Measurements from ENCODE around the gene CAMK2B.

The CAMK2B gene

DNA sequence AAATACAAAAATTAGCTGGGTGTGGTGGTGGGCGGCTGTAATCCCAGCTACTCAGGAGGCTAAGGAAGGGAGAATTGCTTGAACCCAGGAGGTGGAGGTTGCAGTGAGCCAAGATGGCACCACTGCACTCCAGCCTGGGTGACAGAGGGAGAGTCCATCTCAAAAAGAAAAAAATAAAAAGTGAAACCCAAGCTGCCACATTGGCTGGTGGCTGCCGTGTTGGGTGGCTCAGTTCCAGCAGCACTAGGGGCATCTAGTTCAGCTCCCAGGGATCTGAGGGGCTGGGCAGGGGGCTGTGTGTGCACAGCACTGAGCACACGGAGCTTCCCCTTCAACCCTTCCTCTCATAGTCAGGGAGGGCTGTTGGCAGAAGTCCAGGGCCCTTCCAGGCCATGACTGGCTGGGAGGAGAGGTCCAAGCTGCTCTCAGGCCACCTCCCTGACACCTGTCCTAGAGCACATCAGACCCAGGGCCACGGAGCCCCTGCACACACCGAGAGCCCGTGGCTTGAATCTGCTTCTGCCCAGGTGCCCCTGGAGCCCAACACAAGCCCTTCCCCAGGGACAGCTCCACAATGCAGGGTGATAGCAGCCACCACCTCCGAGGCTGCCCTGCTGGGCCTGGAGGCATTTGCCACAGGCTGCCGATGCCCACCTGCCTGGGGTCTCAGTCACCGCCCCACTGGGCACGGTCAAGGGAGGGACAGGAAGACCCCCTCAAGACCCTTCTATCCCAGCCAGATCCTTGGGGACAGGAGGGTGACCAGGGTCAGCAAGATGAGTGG is 77.3 kb downstream of the CAMK2B start:
- DNase-seq, result no peak

DNA sequence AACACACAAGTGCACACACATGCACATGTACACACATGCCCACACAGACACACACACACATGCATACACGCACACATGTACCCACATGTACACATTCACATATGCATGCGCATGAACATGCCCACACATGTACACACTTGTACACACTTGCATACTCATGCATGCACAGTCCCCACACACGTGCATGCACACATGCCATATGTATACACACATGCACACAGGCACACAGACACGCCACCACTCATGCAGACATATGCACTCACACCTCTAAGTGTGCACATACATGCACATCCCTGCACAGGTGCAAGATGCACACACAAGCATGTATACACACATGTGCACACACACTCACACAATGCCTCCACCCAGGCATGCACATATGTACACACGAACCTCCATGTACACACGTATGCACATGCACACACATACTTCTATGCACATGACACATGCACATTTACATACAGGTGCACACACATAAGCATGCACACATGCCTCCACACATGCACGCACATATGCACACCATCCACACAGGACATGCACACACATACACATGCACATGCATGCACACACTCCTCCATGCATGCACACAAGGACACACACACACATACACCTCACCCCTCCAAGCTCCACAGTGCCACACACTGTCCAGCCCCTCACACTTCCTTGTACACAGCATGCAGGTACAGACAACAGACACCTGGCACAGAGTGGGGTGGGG is 78.8 kb downstream of the CAMK2B start:
- DNase-seq, result no peak

DNA sequence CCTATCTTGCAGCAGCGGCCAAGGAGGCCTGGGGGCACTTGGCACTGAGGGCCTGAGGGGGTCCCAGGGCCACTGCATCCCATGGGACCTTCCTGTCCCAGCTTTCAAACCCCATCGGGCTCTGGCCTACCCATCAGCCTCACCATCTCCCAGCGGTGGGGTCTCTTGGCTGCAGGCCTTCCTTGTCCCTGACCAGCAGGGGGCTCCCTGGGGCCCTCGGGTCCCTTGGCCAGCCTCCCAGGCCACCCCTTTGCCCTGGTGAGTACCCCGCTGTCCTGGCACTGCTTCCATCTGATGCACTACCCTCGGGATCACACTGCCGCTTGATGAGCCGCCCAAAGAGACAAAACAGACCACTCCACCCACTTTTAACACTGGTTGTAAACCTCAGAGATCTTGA is 81.1 kb downstream of the CAMK2B start:
- no peak for DNase-seq

DNA sequence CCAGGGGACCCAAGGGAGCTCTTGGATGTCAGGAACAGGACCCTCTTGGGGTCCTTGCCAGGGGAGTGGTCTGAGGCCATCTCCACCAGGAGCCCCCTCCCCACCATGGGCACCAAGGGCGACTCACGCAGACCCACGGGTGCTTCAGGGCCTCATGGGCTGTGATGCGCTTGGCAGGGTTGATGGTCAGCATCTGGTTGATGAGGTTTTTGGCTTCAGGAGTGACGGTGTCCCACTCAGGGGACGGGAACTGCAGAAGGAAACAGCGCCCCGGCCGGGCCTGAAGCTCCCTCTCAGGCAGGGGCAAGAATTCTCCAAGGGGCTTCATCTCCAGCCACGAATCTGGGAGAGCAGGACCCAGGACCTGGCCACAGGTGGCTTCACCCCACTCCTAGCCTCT is 83.3 kb downstream of the CAMK2B start:
- DNase-seq, result no peak

DNA sequence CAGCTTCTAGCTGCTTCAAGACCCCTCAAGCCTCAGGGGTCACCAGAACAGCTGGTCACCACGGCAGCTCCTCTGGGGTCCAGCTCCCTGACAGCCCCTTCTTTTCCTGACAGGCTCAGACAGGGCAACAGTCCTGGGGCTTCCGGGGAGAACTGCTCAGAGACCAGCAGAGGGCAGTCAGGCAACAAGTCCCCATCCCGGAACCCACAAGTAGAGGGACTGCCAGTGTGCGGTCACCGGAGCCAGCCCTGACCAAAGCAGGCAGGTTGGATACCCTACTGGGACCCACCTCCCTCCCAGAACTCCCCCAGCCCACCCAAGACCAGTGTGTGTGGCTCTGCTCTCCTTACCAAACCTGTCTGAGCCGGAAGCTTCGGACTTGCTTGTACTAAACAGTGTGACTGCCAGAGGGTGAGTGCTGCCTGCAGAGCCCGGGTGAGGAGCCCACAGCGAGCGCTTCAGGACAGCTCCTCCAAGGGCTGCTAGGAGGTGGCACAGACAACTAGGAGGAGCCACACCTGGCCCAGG is 84.3 kb downstream of the CAMK2B start:
- DNase-seq, result peak; percentile 27

DNA sequence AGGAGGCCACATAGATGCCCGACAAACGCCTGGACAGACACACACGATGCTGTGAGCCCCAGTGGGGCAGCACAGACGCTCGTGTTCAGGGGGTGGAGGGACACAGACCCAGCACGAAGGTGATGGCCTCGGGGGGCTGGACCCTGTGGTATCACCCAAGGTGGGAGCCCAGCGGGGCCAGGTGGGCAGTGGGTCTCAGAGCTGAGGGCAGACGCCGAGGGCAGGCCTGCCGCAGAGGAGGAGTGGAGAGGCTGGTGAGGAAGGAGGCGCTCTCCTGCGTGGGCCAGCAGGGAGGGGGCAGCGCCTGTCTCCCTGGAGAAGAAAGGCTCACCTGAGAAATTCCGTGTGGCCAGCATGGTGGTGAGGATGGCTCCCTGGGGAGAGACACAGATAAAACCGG is 85.0 kb downstream of the CAMK2B start:
- DNase-seq, result no peak

DNA sequence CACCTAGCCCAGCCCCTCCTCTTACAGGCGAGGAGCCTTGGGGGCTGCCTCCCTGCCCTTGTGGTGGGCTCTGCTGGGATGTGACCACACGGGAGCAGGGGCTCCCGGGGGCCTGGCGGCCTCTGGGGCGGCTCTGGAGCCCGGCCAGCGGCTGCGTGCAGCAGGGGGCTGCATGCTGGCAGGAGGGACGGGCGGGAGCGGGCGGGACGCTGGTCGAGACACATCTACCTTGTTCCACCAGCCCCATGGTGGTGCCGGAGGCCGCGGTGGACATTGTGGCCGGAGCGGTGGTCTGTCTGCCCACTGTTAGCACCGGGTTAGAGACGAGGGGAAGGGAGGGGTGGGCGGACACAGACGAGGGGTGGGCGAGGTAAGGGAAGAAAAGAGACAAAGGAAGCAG is 86.0 kb downstream of the CAMK2B start:
- DNase-seq, result no peak

DNA sequence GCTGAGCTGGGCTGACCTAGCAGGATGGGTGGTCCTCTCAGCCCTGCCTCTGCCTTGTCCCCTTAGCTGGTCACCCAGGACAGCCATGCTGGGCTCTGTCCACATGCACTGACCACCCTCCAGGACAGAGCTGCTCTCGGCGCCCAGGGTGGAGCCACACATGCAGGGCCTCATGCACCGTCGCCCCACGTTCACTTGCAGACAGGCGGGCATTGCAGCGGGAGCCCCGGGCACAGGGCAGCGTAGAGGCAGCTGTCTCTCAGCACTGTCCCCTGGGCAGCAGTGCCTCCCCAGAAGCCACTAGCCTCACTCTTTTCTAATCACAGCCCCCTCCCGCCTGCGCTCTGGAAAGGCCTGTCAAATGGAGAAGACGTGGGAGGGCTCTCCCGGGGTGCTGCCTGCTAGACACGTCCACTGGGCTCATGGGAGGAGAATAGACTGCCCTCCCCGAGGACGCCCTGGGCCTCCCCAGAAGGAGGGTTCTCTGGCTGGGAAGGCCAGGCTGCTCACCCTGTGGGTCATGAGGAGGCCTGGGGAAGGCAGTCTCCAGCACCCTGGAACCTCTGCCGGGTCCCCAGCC is 87.2 kb downstream of the CAMK2B start:
- DNase-seq, result no peak

DNA sequence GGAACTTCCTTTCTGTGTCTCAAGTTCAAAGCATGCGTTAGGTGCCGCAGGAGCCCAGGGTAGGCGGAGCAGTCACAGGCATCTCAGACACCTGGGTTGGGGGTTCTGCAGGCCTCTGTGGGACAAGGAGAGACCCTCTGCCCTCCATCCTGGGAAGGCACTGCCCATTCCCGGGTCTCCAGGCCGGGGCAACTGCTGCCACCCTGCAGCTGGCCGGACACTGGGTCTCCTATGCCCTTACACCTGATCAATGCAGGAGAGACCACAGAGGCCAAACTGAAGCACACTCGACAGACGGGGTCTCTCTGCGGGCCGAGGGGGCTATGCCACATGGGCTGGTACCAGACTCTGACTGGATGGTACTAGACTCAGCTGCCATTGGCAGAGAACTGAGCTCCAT is 87.7 kb downstream of the CAMK2B start:
- DNase-seq, result no peak

DNA sequence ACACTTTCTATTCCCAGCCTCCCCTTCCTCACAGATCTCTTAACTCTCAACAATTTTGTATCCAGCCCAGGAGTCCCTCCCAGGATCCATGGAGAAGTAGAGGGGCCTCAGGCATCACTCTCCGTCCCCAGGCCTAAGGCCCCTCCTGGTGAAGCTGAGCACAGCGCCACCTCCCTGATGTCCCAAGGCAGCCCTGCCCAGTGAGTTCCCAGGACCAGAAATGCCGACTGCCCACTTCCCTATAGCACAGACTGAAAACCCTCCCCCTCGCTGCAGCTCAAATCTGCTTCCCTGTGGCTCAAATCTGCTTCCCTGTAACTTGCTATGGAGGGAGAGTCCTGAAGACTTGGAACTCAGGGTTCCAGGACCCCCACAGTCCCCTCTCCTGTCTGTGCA is 89.1 kb downstream of the CAMK2B start:
- DNase-seq, result no peak

DNA sequence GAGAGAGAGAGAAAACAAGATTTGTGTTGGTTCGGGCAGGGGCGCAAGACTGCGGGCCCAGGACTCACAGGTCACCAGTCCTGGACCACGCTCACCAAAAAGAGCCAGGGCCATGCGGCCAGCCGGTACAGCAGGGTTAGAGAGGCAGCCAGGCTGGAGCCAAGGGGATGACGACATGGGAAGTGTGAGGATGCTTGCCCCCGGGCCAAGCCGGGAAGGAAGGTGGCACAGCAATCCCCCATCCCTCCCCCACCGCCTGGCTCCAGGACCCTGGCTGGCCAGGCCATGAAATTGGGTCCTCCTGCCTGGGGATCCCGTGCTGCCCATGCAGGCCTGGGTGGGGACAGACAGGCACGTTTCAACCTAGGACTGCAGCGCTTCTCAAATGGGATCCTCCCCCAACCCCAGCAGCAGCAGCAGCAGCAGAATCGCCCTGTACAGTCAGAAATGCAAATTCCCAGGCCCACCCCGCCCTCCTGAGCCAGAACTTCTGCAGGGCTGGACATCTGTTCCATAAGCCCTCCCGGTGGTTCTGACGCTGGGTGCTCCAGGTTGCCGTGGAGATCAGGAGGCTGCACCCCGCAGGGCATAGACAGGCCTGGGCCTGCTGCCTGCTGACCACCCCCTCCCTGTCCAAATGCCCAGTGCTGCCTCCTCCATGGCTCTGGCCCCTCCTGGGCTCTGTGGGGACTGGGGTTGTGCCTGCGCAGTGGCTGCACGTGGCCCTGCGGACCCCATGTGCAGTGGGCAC is 89.6 kb downstream of the CAMK2B start:
- no peak for DNase-seq

DNA sequence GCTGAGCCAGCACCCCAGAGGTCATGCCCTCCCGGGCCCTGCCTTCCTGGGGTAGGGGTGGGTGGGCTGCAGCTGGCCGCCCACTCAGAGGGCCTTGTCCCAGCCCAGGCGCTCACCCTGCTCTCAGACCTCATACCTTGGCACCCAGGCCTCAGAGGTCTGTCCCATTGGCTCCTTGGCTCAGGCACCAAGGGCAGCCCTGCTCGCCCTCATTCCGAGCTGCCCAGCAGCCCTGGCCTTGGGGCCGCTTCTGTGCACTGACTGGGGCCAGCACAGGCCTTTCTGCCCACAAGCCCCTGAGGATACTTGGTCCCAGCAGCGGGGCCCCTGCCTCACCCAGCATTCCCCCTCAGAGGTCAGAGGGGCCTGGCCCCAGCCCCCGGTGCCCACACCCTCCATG is 90.3 kb downstream of the CAMK2B start:
- no peak for DNase-seq

DNA sequence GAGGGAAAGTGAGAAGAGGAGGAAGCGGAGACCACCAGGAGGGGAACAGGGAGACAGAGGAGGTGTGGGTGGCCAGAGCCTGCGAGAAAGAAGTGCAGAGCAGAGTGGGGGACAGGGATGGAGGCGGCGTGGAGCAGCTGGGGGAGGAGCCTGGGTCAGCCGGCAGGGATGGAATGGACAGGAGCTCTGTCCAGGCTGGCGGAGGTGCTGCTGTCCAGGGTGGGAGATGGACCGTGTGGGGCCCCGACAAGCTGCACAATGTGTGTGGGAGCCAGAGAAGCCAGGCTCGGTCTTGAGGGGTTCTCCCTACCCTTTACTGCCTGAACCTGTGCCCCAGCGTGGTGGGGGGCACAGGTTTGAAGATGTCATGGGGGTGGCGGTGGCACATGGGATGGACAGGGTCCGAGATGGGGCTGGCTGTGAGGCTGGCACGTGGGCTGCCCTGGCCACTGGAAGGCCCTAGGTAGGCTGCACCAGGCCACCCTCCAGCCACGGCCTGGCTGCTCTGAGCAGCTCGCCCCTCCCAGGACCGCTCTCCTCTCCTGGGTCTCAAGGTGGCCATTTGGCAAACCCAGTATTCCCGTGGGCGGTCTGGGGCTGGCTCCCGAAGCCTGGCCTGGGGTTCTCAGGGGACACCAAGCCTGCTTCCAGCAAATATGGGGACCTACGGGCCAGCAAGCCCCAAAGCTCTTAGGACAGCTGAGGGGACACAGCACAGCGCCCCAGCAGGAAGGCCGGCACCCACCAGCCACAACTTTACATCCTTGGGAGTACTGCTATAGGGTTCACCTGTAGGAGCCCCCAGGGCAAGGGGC is 92.3 kb downstream of the CAMK2B start:
- no peak for DNase-seq

DNA sequence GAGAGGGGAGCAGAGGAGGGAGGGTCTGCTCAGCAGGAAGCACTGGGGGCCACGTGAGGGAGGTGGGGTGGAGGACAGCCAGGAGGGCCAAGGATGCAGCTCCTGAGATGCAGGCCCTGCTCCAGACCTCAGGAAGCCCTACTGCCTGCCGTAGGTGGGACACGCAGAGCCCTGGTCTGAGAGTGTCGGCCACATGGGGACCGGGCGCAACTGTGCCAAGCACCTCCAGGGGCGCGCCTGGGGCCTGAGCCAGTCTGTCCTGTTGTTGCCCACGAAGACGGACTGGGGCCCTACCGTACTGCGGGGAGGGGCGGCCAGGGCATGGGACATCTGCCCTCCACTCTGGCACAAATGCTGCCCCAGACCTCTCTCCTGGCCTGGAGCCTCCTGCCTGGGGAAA is 93.0 kb downstream of the CAMK2B start:
- DNase-seq, result no peak

DNA sequence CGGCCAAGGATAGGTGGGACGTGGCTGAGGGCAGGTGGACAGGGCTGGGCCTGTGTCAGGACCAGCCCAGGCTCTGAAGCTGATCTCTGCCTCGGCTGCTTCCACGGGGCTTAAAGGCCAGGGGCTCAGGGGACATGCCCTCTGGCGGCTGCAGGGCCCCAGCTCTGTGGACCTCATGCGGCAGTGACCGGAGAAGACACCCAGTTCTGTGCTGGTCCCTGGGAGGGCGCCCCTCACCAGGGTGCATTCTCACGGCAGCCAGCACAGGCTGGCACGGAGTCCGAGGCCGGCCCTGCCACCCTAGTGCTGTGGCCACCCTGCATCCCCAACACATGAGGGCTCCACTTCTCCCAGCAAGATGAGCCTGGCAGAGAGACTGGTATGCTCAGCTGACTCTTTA is 94.3 kb downstream of the CAMK2B start:
- no peak for DNase-seq

DNA sequence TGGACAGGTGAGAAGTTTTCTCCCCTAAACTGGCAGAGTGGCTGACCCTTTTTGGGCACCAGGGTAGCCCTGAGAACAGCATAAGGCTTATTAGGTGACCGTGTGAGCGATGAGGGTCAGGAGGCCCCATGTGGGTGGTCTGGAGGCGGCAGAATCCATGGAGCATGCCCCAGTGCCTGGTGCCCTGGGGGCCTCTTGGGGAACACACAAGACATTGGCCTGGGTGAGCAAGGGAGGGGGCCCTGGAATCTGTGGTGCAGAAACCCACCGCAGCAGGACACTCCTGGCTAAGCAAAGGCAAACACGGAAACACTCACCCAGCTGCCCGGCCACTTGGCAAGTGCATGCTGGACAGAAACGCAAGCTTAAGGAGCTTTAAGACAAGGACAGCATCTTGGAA is 95.1 kb downstream of the CAMK2B start:
- DNase-seq, result no peak

DNA sequence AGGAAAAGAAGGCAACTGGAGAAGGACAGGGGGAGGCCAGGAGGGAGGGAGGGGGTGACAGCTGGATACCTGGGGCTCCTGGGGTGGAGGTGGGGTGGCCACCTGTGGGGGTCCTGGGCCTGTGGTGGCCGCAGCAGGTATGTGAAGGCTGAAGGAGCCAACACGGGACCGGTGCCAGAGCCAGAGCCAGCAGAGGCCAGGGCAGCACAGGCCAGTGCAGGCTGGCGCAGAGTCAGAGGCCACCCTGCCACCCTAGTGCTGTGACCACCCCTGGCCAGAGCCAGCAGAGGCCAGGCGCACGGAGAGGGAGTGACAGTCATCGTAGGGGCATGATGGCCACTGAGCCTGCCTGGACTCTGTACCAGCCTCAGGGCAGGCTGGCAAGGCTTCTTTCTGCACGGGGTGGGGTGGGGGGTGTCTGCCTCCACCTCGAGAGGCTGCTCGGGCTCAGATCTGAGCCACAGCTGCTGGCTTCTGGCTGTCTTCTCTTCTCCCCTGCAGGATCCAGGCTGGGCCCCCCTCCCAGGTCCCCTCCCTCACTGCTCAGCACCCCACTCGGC is 95.8 kb downstream of the CAMK2B start:
- DNase-seq, result no peak

DNA sequence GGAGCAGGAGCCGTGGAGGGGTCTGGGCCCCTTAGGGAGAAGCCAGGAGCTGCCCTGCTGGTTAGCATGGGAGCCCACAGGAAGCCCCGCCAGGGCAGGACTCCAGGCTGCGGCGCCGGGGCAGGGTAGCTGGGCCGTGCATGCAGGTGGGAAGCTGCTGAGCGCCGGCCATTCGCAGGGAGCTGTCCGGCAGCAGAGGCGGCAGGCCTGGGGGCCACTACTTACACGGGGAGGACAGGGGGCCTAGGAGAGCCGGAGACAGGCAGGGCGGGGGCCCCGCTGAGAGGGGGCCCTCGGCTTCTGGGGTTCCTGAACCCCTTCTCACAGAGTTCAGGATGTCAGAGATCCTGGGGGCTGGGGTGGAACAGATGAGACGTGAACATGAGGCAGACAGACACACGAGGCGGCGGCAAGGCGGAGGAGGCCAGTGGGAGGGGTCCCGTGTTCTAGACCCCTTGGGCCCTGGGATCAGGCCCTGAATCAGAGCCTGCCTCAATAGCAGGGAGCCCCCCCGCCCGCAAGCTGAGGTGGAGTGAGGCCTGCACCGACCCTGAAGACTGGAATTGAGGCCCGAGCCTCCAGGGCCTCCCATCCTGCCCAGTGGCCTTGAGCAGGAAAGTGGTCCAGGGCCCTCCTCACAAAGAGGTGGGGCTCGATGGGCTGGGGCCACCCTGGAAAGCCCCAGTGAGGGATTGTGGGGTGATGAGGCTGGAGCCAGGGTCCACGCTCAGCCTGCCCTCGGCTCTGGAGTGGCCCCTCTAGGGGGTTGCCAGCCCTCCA is 96.6 kb downstream of the CAMK2B start:
- no peak for DNase-seq

DNA sequence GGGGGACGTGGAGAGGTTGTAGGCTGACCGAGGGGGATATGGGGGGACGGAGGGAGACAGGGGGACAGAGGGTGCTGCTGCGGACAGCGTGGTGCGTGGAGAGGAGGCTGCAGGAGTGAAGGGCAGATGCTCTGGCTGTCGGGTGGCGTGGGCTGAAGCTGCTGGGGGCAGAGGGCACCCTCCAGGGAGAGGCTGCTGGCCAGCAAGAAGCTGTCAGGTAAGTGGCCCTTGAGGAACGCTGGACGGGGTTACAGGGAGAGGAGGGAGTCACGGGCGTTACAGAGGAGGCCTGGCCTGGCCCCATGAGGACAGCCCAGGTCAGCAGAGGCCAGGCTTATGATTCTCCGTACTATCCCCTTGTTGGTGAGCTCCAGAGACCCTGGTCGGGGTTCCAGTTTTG is 97.5 kb downstream of the CAMK2B start:
- no peak for DNase-seq

DNA sequence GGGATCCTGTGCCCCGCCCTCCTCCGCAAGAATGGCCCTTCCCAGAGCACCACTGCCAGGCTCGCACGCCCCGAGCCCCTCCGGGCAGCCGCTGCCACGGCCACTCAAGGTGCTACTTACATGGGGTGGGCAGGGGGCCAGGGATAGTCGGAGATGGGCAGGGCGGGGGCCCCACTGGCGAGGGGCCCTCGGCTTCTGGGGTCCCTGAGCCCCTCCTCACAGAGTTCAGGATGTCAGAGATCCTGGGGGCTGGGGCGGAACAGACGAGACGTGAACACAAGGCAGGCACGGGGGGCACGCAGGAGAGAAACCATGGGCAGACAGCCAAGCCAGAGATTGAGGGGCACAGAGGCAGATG is 99.0 kb downstream of the CAMK2B start:
- DNase-seq, result no peak
